NT2/D1 (cell line): Measurements from ENCODE around the gene AFDN.

Experiments used
- SUZ12 ChIP-seq: IDR thresholded peaks from 2 replicates; pipeline ENCODE4 v1.6.1; 2011; ENCODE audit not compliant: insufficient read length, insufficient read depth; ENCODE audit errors: extremely low read depth
- ZNF274 ChIP-seq: IDR thresholded peaks from 2 replicates; pipeline ENCODE4 v1.6.1; 2011; ENCODE audit warnings: mild to moderate bottlenecking, low read depth, low read length

DNA sequence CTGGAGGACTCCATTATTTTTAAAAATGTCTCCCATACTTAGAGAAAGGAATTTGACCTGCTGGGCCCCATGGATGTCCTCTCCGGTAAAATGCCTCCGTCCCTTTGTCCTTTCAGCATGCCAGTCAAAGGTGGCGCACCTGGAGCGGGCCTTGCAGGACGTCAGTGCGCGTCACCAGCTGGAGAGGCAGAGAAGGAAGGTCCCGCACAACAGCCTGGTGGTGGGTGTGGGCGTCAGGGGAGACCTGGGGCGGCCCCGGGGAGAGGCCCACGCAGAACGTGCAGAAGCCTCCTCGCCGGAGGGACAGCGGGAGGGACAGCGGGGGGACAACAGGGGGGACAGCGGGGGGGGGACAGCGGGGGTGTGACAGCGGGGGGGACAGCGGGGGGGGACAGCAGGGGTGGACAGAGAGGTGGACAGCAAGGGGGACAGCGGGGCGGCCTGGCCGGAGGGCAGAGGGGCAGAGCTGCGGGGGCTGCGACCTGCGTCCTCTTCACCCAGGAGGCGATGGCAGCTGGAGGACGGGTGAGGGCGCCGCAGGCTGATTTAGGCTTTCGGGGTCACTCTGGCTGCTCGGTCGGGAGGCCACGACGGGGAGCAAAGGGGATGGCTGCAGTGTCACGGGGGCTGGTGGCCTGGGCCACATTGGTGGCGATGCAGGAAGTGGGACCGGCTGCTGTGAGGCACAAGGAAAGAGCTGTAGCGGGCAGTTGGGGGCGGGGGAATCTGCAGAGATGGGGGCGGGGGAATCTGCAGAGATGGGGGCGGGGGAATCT lies 169.9 kb downstream of the AFDN start:
- TF ChIP-seq ZNF274 (no peak), SUZ12 (no peak)
